Retinal pigment epithelial cell (primary cell): ENCODE results near the gene C6.

ENCODE experiments used
- DNase-seq: peaks from one replicate; pipeline ENCODE4 v3.0.0-alpha.2; 2010; ENCODE audit warnings: low read depth
- H3K4me3 ChIP-seq: 2 replicates; pipeline ENCODE4 v1.5.1; 2011; ENCODE audit warnings: mild to moderate bottlenecking, low read length, control low read depth, moderate library complexity
- TF ChIP-seq, protein P1 (sequence below): conservative IDR thresholded peaks from 2 replicates; pipeline ENCODE4 v1.5.1; 2011; ENCODE audit warnings: low read depth, low read length, control low read depth, inconsistent platforms

C6 gene

DNA sequence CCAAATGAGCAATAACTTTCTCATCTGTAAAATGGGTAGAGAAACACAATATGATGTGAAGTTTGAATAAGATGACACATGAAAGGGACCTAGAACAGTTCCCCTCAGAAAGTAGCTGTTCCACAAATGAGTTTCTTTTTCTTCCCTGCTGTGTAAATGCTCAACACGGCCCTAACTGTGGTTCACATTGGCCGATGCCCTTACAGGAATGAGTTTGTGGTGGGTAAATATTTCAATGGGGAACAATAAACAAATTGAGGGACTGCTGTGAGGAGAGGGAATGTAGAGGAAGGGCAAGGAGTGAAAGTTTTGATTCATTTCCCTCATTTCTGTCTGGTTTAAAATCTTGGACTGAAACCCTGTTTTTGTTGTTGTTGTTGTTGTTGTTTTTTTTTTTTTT, 12.8 kb downstream of the C6 start:
- TF ChIP-seq, protein P1, sequence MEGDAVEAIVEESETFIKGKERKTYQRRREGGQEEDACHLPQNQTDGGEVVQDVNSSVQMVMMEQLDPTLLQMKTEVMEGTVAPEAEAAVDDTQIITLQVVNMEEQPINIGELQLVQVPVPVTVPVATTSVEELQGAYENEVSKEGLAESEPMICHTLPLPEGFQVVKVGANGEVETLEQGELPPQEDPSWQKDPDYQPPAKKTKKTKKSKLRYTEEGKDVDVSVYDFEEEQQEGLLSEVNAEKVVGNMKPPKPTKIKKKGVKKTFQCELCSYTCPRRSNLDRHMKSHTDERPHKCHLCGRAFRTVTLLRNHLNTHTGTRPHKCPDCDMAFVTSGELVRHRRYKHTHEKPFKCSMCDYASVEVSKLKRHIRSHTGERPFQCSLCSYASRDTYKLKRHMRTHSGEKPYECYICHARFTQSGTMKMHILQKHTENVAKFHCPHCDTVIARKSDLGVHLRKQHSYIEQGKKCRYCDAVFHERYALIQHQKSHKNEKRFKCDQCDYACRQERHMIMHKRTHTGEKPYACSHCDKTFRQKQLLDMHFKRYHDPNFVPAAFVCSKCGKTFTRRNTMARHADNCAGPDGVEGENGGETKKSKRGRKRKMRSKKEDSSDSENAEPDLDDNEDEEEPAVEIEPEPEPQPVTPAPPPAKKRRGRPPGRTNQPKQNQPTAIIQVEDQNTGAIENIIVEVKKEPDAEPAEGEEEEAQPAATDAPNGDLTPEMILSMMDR = no peak
- H3K4me3 ChIP-seq = no peak overlapping the region
- DNase-seq = no peak

- TF ChIP-seq, protein P1 = no peak
- DNase-seq = no peak
- H3K4me3 ChIP-seq = no peak overlapping the region
Measured at GRCh38 chr5:41199660-41200059, 13.7 kb downstream of the C6 start.

DNA sequence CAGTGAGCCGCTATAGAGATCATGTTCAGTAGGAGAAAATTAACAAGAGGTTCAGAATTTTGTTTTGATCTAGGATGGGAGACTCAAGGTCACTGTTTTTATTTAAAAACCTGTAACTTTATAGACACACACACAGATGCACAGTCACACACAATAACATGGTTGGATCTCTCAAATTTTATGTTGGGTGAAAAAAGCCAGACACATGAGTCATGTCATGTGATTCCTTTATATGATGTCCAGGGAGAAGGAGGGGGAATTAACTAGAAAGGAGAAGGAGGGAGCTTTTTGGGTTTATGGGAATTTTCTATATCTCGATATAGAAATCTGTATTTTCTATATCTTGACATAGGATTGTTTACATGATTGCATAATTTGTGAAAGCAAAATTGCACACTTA, 17.1 kb downstream of the C6 start:
- TF ChIP-seq, protein P1 = no peak

DNA sequence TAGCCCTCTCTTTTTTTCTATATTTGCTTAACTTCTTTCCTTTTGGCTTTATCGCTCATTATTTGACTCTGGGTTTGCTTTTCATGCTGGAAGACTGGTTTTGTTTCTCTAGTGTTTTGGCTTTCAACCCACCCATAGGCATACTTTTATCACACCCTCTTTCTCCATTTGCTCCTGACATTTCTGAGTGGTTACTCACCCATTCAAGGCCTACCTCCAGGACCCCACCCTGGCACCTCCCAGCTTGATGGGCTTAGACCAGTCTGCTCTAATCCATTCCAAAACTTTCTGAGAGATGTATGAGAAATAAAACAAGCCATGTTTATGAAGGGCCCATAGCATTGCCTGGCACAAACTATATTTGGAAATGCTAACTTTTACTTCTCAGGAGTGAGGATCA, 18.1 kb downstream of the C6 start:
- TF ChIP-seq, protein P1 = no peak

More for the DNA sequence above, 17.1 kb downstream of the C6 start:
- no peak for DNase-seq
- H3K4me3 ChIP-seq = no peak overlapping the region

GRCh38 chr5:41194339-41194738, 19.0 kb downstream of the C6 start:
- TF ChIP-seq, protein P1 = no peak
- H3K4me3 ChIP-seq = no peak overlapping the region
- DNase-seq = no peak

More for the DNA sequence above, 18.1 kb downstream of the C6 start:
- DNase-seq = no peak
- H3K4me3 ChIP-seq = no peak overlapping the region

DNA sequence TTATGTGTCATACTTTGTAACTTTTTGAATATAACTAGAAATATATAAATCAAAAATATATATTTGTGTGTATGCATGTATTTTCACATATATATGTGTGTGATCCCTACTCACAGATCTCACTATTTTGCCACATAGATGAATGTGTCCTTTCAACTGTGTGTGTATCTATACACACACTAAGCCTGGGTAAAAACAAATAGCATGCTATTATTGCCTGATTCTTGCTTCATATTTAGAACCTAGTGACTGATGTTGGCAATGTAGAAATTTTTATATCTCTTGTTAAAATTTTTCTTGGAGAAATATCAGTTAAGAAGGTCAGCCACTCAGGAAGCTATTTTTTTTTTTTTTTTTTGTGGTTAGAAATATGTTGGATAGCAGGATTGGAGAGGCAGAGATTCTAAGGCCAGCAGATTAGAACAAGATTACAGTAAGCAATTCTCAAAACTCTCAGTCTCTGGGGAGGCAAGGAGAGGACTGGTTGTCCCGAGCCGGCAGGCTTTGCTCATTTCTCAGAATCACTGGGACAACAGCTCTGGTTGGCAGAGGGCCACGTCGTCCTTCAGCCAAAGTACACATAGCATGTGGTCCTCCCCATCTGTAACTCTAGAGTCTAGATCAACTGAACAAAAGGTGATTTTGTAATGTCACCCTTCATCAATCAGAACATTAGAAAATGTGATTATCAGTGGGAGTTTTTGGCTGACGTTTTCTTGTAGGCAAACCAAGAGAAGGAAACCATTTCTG, 19.7 kb downstream of the C6 start:
- TF ChIP-seq, protein P1 = no peak
- peak; percentile 32 for DNase-seq

GRCh38 chr5:41191249-41191648, 22.1 kb downstream of the C6 start:
- DNase-seq = no peak
- no peak overlapping the region for H3K4me3 ChIP-seq
- TF ChIP-seq, protein P1 = no peak

More for the DNA sequence above, 19.7 kb downstream of the C6 start:
- no peak overlapping the region for H3K4me3 ChIP-seq
